ENCODE measurements around the gene ADAMTS13.

GRCh38 chr9:133429214-133429613 lies 7.0 kb downstream of the ADAMTS13 start:
- TF ChIP-seq CTCF (IDR thresholded peaks at IDR 0.05; ENCODE audit: low read depth, low read length) (no peak), EZH2phosphoT487 (IDR thresholded peaks at IDR 0.05; ENCODE audit: low read depth) (no peak)

All from OCI-LY3 (cell line).